Measurements from ENCODE around the gene AARSD1.
"Not testable (repeated sequence)": the region's sequence is repeated elsewhere in the genome, so short reads cannot be mapped to it uniquely, and the experiment has no call there.

Gene AARSD1

GRCh38 chr17:42964161-42964932, at the start of gene AARSD1:
Gene AARSD1, minus strand, starts transcription at chr17:42964454. Its CDS starts 14 bp downstream, at chr17:42964440.
- DNase-seq: peak; percentile 24 to 91 (median 82)

- no peak for DNase-seq
Observed at GRCh38 chr17:43013296-43013695, 49.0 kb upstream of the AARSD1 start.

GRCh38 chr17:43011728-43012472, 47.6 kb upstream of the AARSD1 start:
- DNase-seq: no peak

GRCh38 chr17:43010667-43011308, 46.5 kb upstream of the AARSD1 start:
- no peak for DNase-seq

- peak in 54 of 58 donors; percentile 19 to 80 (median 52) for DNase-seq
Observed at GRCh38 chr17:43006639-43007551, 42.6 kb upstream of the AARSD1 start, which contains the start of gene IFI35. Gene IFI35, plus strand, starts transcription at chr17:43006784. Its CDS starts 164 bp downstream, at chr17:43006948.

GRCh38 chr17:43003542-43004172, 39.4 kb upstream of the AARSD1 start:
- DNase-seq: no peak

GRCh38 chr17:43000894-43001293, 36.6 kb upstream of the AARSD1 start:
- DNase-seq: not testable (repeated sequence)

- no peak for DNase-seq
Observed at GRCh38 chr17:42999003-42999525, 34.8 kb upstream of the AARSD1 start.

- peak; percentile 84 to 100 (median 98) for DNase-seq
Observed at GRCh38 chr17:42997984-42998938, 34.0 kb upstream of the AARSD1 start, which contains the start of gene RPL27. Gene RPL27, plus strand, starts transcription at chr17:42998419. Its CDS starts 332 bp downstream, at chr17:42998751.

GRCh38 chr17:42997390-42997983, 33.2 kb upstream of the AARSD1 start:
- no peak for DNase-seq

GRCh38 chr17:42993913-42994312, 29.7 kb upstream of the AARSD1 start:
- DNase-seq: not testable (repeated sequence)

- DNase-seq: peak in 1 of 58 donors; percentile 35
Observed at GRCh38 chr17:42992872-42993271, 28.6 kb upstream of the AARSD1 start.

- DNase-seq: no peak
Observed at GRCh38 chr17:42991471-42991870, 27.2 kb upstream of the AARSD1 start.

GRCh38 chr17:42989726-42990652, 25.7 kb upstream of the AARSD1 start:
- no peak for DNase-seq

- DNase-seq: no peak
Observed at GRCh38 chr17:42989141-42989540, 24.9 kb upstream of the AARSD1 start.

- DNase-seq: no peak
Observed at GRCh38 chr17:42985225-42985624, 21.0 kb upstream of the AARSD1 start.

- DNase-seq: no peak
Observed at GRCh38 chr17:42982266-42982665, 18.0 kb upstream of the AARSD1 start.
